Esophagus (tissue), 2 donors: ENCODE measurements around the gene SCYGR1. TPM values are rescaled to one million over a fixed set of nuclear protein-coding genes. Genes with fewer than 3 reads are reported as not detected.
"Not testable (repeated sequence)": the region's sequence is repeated elsewhere in the genome, so short reads cannot be mapped to it uniquely, and the experiment has no call there.

ENCODE experiments used
- H3K27ac ChIP-seq, 2 donors: one replicate each; pipeline ENCODE4 v1.5.1; 2013; ENCODE audit warnings: low read depth in 2 of 2, mild to moderate bottlenecking in 2 of 2, inconsistent platforms in 1 of 2, low read length in 1 of 2, moderate library complexity in 1 of 2
- H3K27me3 ChIP-seq, 2 donors: one replicate each; pipeline ENCODE4 v1.6.1; 2013; ENCODE audit warnings: low read length in 2 of 2, control low read depth in 1 of 2, mild to moderate bottlenecking in 1 of 2; ENCODE audit not compliant: insufficient read depth in 2 of 2, control insufficient read depth in 1 of 2
- H3K36me3 ChIP-seq, 2 donors: one replicate each; pipeline ENCODE4 v1.6.1; 2013; ENCODE audit warnings: low read length in 1 of 2; ENCODE audit not compliant: control insufficient read depth in 2 of 2, insufficient read depth in 2 of 2
- H3K4me1 ChIP-seq, 2 donors: one replicate each; pipeline ENCODE4 v1.6.1; 2013; ENCODE audit warnings: low read length in 1 of 2; ENCODE audit not compliant: control insufficient read depth in 2 of 2, insufficient read depth in 2 of 2
- H3K4me3 ChIP-seq, 2 donors: one replicate each; pipeline ENCODE4 v1.5.1; 2013; ENCODE audit warnings: low read length in 2 of 2, mild to moderate bottlenecking in 2 of 2, low read depth in 1 of 2, moderate library complexity in 1 of 2
- H3K9me3 ChIP-seq, 2 donors: one replicate each; pipeline ENCODE4 v1.6.1; 2013; ENCODE audit warnings: mild to moderate bottlenecking in 2 of 2, low read depth in 1 of 2, low read length in 1 of 2, moderate library complexity in 1 of 2; ENCODE audit not compliant: control insufficient read depth in 2 of 2, insufficient read depth in 1 of 2
- WGBS, 2 donors: extraction: QIAGEN DNeasy Blood & Tissue Kit; methylation state at CpG; one replicate each; pipeline ENCODE4 v1.1.7; 2013; 5-methylcytosine and 5-hydroxymethylcytosine counted together
- polyA plus RNA-seq, 2 donors: library from polyadenylated mRNA; stranded (reverse); fragments of 200-250 nt; gene quantifications; one replicate each; pipeline ENCODE4 v1.2.3, GENCODE V29; 2013
- donor health status: healthy with polysubstance abuse.
- donor health status: Bipolar disorder and iron deficiency.

SCYGR1 gene, protein sequence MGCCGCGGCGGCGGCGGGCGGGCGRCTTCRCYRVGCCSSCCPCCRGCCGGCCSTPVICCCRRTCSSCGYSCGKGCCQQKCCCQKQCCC
- polyA plus RNA-seq: not detected

DNA sequence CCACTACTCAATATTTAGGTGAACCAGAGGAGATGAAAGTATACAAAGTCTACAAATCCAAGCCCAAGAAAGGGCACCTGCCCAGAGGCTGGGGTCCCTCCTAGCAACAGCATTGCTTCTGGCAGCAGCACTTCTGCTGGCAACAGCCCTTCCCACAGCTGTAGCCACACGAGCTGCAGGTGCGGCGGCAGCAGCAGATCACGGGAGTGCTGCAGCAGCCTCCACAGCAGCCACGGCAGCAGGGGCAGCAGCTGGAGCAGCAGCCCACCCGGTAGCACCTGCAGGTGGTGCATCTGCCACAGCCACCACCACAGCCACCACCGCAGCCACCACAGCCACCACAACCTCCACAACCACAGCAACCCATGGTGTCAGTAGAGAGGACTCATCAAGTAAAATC, at the start of gene SCYGR1:
Gene SCYGR1, minus strand, starts transcription at position 367 of the 400 bp plus-strand sequence. Its CDS starts 0 bp downstream, at position 367.
- not testable (repeated sequence) for H3K4me3 ChIP-seq, H3K9me3 ChIP-seq, H3K36me3 ChIP-seq, H3K4me1 ChIP-seq, H3K27me3 ChIP-seq
- WGBS, 2 donors: 78 to 80% methylated on average over 7 of the region's 7 CpGs
- H3K27ac ChIP-seq: peak within 1 kb of the TSS; percentile 25 to 60

DNA sequence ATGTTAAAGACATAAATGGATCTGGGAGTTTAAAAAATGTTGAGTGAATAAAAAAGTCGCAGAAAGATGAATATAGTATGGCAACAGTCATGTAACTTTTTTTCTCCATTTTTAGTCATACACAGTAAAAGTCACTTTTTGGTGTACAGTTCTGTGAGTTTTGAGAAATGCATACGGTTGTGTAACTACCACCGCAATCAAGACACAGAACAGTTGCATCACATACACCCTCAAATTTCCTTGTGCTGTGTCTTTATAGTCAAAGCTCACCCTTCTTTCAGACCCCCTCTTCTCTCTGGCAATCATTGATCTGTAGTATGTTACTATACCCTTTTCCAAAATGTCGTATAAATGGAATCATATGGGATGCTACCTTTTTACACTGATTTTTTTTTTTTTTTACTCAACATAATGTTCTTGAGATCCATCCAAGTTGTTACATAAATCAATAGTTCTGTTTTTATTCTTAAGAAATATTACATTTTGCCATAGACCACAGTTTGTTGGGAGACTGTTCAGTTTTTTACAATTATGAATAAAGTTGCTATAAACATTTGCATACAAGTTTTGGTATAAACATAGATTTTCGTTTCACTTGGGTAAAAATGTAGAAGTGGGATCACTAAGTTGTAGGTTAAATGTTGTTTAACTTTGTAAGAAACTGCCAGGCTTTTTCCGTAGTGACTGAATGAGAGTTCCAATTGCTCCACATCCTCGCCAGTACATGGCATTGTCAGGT, 48.9 kb upstream of the SCYGR1 start:
- Histone ChIP-seq H3K9me3 (peaks cover 2% of the 10 kb centered on the region in 2 donors), H3K4me3 (no peak overlapping the region), H3K27me3 (no peaks in the 10 kb centered on the region), H3K27ac (no peak overlapping the region), H3K4me1 (no peaks in the 10 kb centered on the region), H3K36me3 (no peaks in the 10 kb centered on the region)
- WGBS, 2 donors: 84 to 85% methylated on average over 7 of the region's 7 CpGs

DNA sequence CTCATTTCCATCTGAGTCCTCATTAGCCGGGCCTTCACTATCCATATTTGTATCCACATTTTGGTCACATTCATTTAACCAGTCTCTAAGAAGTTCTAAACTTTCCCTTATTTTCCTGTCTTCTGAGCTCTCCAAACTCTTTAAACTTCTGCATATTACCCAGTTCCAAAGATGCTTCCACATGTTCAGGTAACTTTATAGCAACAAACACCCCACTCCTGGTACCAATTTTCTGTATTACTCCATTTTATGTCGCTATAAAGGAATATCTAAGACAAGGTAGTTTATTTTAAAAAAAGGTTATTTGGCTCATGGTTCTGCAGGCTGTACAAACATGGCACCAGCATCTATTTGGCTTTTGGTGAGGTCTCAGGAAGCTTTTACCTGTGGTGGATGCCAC, 45.4 kb upstream of the SCYGR1 start:
- Histone ChIP-seq H3K36me3 (no peaks in the 10 kb centered on the region), H3K27me3 (peaks cover 0 to 2% of the 10 kb centered on the region in 2 donors), H3K27ac (no peak overlapping the region), H3K4me1 (no peaks in the 10 kb centered on the region), H3K4me3 (no peak overlapping the region), H3K9me3 (peaks cover 2% of the 10 kb centered on the region in 2 donors)
- WGBS, 2 donors: 73 to 93% methylated on average over 2 of the region's 2 CpGs

DNA sequence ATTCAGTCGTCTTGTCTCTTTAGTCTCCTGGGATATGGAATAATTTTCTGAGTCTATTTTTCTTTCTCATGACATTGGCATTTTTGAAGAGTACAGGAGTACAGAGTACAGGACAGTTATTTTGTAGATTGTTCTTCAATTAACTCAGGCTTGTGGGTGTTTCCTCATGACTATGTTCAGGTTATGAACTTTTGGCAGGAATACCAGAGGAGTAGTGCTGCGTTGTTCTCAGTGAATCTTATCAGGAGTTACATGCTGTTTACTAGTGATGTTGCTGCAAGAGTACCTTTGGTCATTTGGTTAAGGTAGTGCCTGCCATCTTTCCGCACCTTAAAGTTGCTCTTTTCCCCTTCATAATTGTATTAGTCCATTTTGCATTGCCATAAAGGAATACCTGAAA, 42.9 kb upstream of the SCYGR1 start:
- Histone ChIP-seq H3K36me3 (no peaks in the 10 kb centered on the region), H3K4me3 (no peak overlapping the region), H3K9me3 (peaks cover 2% of the 10 kb centered on the region in 2 donors), H3K4me1 (no peaks in the 10 kb centered on the region), H3K27ac (no peak overlapping the region), H3K27me3 (peaks cover 0 to 2% of the 10 kb centered on the region in 2 donors)
- WGBS, 2 donors: 72 to 77% methylated on average over 3 of the region's 3 CpGs

DNA sequence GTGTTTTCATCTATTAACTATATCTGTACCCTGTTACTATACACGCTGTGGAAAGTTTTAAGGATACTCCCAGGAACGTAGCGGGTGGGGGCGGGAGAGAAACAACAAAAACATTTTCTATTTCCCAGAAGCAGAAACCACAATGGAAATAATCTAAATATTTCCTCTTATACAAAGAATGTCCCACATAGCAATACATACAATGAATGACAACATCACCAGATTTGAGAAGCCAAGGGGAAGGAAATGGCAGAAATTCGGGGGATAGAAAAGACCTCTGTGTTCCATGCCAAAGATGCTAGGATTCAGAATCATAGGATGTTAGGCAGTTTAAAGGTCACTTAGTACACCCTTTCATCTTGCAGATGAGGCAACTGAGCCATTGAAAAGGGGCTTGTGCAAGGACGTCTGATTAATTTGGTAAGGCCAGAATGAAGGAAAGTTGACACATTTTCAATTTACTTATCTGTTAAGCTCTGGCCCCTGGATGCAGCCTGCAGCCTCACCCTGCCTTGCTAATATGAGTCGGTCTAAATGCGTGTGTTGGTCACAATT, 41.1 kb upstream of the SCYGR1 start:
- H3K36me3 ChIP-seq: no peaks in the 10 kb centered on the region
- WGBS, 2 donors: 80 to 84% methylated on average over 8 of the region's 8 CpGs
- no peak overlapping the region for H3K4me3 ChIP-seq
- no peaks in the 10 kb centered on the region for H3K4me1 ChIP-seq
- peaks cover 2% of the 10 kb centered on the region in 2 donors for H3K9me3 ChIP-seq
- peaks cover 0 to 2% of the 10 kb centered on the region in 2 donors for H3K27me3 ChIP-seq
- no peak overlapping the region for H3K27ac ChIP-seq

DNA sequence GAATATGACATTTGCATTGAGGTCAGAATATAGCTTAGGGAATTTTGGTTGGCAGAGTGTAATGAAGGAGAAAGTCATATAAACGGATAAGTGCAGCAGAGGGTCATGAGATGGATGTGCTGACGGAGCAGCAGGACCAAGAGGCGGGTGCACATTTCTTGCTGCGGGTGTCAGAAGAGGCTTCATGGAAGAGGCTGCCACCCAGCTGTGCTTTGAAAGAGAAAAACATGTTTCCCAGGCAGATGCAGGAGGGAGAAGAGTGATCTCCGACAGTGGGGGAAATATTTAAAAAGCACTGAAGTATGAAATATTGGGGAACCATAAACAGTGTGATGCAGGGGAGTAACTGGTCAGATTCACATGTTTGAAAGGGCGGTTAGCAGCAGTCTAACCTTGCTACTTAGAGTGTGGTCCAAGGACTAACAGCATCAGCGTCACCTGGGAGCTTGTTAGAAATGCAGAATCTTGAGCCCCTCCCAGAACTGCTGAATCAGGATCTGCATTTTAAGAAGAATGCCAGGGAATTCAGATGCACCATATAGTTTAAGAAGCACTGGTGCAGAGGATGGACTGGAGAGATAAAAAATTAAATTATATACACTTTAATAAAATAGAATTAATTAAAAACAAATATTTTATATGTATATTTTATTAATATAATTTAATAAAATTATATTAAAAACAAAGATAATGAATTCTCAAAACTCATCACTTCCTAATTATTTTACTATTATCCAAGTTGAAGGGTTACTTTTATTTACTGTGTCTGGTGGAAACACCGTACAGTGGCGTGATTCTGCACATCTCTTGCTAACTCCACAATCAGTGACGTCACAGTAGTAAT, 36.1 kb upstream of the SCYGR1 start:
- Histone ChIP-seq H3K27me3 (no peaks in the 10 kb centered on the region), H3K9me3 (no peaks in the 10 kb centered on the region), H3K36me3 (no peaks in the 10 kb centered on the region), H3K4me1 (no peaks in the 10 kb centered on the region), H3K27ac (no peak overlapping the region), H3K4me3 (no peak overlapping the region)
- 72 to 75% methylated on average over 10 of the region's 10 CpGs for WGBS, 2 donors

DNA sequence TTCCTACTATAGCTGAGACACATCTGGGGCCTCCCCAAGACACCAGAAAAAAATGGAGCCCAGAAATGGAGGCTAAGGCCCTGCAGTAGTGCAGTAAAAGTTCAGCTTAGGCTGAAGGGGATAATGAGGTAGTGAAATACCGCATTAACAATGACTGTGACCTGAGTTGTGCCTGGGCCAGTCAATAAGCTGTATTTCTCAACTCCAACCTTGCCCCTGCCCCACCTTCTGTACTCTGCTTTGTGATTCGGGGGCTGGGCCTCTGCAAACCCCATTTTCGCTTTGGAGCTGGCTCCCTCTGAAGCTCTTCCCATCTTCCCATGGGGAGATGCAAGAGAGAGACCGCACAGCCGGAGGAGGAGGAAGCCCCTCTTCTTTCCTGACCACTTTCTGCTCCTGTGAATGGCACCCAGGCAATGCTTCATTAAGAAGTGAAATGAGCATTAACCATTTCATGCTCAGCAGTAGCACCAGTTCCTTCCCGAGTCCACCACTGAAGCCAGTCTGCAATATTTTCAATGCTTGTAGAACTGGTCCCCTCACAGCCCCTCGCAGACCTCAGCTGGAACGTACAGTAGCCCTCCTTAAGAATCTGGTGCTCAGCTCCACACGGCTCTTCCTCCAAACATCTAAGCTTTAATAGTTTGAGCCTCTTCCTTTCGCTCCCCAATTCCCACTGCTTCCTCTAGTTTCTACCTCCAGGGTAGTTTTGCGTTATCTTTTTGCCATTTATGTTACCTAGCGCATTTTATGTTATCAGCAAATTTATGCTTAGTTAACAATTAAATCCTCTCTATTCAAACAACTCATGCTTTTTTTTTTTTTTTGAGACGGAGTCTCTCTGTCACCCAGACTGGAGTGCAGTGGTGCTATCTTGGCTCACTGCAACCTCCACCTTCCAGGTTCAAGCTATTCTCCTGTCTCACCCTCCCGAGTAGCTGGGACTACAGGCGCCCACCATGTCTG, 32.6 kb upstream of the SCYGR1 start:
- Histone ChIP-seq H3K36me3 (no peaks in the 10 kb centered on the region), H3K27ac (no peak overlapping the region), H3K9me3 (no peaks in the 10 kb centered on the region), H3K27me3 (no peaks in the 10 kb centered on the region), H3K4me1 (no peaks in the 10 kb centered on the region), H3K4me3 (no peak overlapping the region)
- WGBS, 2 donors: 85 to 91% methylated on average over 15 of the region's 15 CpGs

DNA sequence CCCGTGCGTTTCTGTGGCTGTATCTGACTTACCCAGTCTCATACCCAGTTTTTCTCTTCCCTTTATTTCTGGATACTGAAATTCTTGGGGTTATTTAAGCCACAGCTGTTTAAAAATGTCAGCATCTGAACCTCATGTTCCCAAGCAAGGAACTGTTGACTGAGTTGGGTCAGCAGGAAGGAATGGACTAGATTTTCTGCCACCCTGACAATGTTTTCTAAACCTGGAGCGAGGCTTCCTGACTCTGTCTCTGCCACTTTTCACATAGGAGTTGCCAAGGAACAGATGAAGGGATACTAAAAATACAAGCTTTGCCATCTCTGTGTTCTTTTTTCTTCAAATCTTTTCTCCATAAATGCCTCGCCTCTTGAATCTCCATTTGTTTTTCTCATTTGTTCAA, 29.0 kb upstream of the SCYGR1 start:
- H3K4me3 ChIP-seq: no peak overlapping the region
- WGBS, 2 donors: 85 to 88% methylated on average over 4 of the region's 4 CpGs
- H3K36me3 ChIP-seq: no peaks in the 10 kb centered on the region
- H3K27me3 ChIP-seq: no peaks in the 10 kb centered on the region
- H3K9me3 ChIP-seq: no peaks in the 10 kb centered on the region
- H3K4me1 ChIP-seq: peaks cover 0 to 4% of the 10 kb centered on the region in 2 donors
- H3K27ac ChIP-seq: no peak overlapping the region
